ENCODE measurements around the gene SHISA6. TPM values are rescaled to one million over a fixed set of nuclear protein-coding genes. Genes with fewer than 3 reads are reported as not detected.

SHISA6 gene
- not detected in 2 replicates for total RNA-seq

DNA sequence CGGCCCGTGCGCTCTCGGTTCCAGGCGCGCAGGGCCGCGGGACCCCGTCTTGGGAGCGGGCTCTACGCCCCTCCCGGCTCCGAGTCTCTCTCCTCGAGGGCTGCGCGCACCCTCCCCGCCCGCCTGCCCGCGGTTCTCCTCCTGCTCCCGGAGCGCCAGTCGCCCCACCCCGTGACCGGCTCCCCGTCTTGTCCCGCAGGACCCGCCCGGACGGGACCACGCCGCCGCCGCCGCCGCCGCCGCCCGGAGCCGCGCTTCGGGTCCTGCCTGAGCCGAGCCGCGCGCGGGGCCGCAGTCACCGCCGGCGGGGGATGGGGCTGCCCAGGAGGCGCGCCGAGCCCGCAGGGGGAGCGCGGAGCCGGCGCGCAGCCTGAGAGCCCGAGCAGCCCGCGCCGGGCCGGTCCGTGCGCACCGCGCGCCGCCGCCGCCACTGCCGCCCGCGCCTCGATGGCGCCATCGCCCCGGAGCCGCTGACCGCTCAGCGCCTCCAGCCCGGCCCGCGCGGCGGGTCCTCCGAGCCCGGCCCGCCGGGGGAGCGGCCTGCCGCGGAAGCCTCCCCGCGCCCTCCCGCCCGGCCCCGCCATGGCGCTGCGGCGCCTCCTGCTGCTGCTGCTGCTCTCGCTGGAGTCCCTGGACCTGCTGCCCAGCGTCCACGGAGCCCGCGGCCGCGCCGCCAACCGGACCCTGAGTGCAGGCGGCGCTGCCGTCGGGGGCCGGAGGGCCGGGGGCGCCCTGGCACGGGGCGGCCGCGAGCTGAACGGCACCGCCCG, at the start of gene SHISA6:
TSS of gene SHISA6 (plus strand) at position 373 of the 770 bp plus-strand sequence.
- Mint-ChIP-seq H3K9me3 (no peaks in the 10 kb centered on the region), H3K27me3 (peaks cover 35% of the 10 kb centered on the region), H3K4me3 (no peak within 1 kb of the TSS), H3K27ac (no peak within 1 kb of the TSS), H3K36me3 (ENCODE audit: low read depth) (no peaks in the 10 kb centered on the region), H3K4me1 (no peaks in the 10 kb centered on the region)
- no peak for DNase-seq
- intact Hi-C loops (cut with micrococcal nuclease): no loop called here

- H3K27me3 Mint-ChIP-seq: no peaks in the 10 kb centered on the region
- no peak overlapping the region for H3K27ac Mint-ChIP-seq
- H3K4me3 Mint-ChIP-seq: no peak overlapping the region
- H3K9me3 Mint-ChIP-seq: no peaks in the 10 kb centered on the region
- no peaks in the 10 kb centered on the region for H3K4me1 Mint-ChIP-seq
- no peaks in the 10 kb centered on the region for H3K36me3 Mint-ChIP-seq (ENCODE audit: low read depth)
- intact Hi-C loops (cut with micrococcal nuclease): no loop called here
- no peak for DNase-seq
Measured at GRCh38 chr17:11195801-11196200, 45.2 kb upstream of the SHISA6 start.

- H3K27me3 Mint-ChIP-seq: no peaks in the 10 kb centered on the region
- no peak overlapping the region for H3K27ac Mint-ChIP-seq
- DNase-seq: no peak
- H3K9me3 Mint-ChIP-seq: peaks cover 6% of the 10 kb centered on the region
- H3K4me1 Mint-ChIP-seq: no peaks in the 10 kb centered on the region
- H3K4me3 Mint-ChIP-seq: no peak overlapping the region
- H3K36me3 Mint-ChIP-seq (ENCODE audit: low read depth): no peaks in the 10 kb centered on the region
- intact Hi-C loops (cut with micrococcal nuclease): no loop called here
Measured at GRCh38 chr17:11204991-11205390, 36.0 kb upstream of the SHISA6 start.

- Mint-ChIP-seq H3K27ac (no peak overlapping the region), H3K36me3 (ENCODE audit: low read depth) (no peaks in the 10 kb centered on the region), H3K4me1 (no peaks in the 10 kb centered on the region), H3K4me3 (no peak overlapping the region), H3K9me3 (peaks cover 12% of the 10 kb centered on the region), H3K27me3 (no peaks in the 10 kb centered on the region)
- no peak for DNase-seq
- intact Hi-C loops (cut with micrococcal nuclease): no loop called here
Measured at GRCh38 chr17:11205659-11206058, 35.4 kb upstream of the SHISA6 start.

DNA sequence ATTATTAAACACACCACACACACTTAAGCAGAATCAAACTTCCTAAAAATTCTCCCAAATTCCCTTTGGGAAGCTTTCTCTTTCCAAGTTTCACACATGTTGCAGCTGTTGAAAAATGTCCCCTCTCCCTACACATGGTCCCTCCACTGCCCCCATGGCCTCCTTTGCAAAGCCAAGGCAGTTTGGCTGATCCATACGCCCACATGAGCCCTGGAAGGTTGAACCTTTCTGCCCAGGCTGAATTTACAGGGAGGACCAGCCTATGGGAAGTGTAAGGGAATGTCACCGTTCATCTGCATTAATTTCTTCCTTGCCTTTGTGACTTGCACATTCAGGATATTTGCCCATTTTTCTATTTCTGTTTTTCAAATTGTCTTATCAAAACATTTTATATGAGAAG, 31.1 kb upstream of the SHISA6 start:
- no peaks in the 10 kb centered on the region for H3K36me3 Mint-ChIP-seq (ENCODE audit: low read depth)
- H3K4me3 Mint-ChIP-seq: no peak overlapping the region
- H3K9me3 Mint-ChIP-seq: peaks cover 22% of the 10 kb centered on the region
- no peaks in the 10 kb centered on the region for H3K27me3 Mint-ChIP-seq
- intact Hi-C loops (cut with micrococcal nuclease): no loop called here
- no peaks in the 10 kb centered on the region for H3K4me1 Mint-ChIP-seq
- H3K27ac Mint-ChIP-seq: no peak overlapping the region
- no peak for DNase-seq

GRCh38 chr17:11212792-11213191, 28.2 kb upstream of the SHISA6 start:
- Mint-ChIP-seq H3K9me3 (peaks cover 16% of the 10 kb centered on the region), H3K36me3 (ENCODE audit: low read depth) (no peaks in the 10 kb centered on the region), H3K4me1 (no peaks in the 10 kb centered on the region), H3K4me3 (no peak overlapping the region), H3K27ac (no peak overlapping the region), H3K27me3 (no peaks in the 10 kb centered on the region)
- intact Hi-C loops (cut with micrococcal nuclease): no loop called here
- no peak for DNase-seq

DNA sequence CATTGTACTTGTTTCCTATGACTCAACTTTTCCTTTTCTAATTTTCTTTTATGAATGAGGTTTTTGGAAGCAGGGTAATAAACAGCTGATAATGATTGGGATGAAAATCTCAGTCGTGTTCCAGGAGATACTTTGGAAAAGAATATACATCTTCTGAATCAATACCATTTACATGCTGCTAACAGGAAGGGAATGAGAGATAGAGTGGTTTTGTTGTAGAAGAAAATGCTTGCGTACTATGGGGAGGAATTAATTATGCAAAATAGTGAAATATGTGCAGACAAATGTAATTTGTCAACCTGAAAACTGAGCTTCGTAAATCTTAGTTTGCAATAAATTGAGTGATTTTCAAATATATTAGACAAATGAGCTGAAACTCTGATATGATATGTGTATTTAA, 24.0 kb upstream of the SHISA6 start:
- Mint-ChIP-seq H3K27ac (no peak overlapping the region), H3K27me3 (no peaks in the 10 kb centered on the region), H3K4me1 (no peaks in the 10 kb centered on the region), H3K9me3 (peaks cover 2% of the 10 kb centered on the region), H3K36me3 (ENCODE audit: low read depth) (no peaks in the 10 kb centered on the region), H3K4me3 (no peak overlapping the region)
- no peak for DNase-seq
- intact Hi-C loops (cut with micrococcal nuclease): no loop called here

- Mint-ChIP-seq H3K4me1 (no peaks in the 10 kb centered on the region), H3K27me3 (no peaks in the 10 kb centered on the region), H3K4me3 (no peak overlapping the region), H3K9me3 (no peaks in the 10 kb centered on the region), H3K27ac (no peak overlapping the region), H3K36me3 (ENCODE audit: low read depth) (no peaks in the 10 kb centered on the region)
- no peak for DNase-seq
- intact Hi-C loops (cut with micrococcal nuclease): no loop called here
Measured at GRCh38 chr17:11221196-11221595, 19.8 kb upstream of the SHISA6 start.

- H3K4me3 Mint-ChIP-seq: no peak overlapping the region
- intact Hi-C loops (cut with micrococcal nuclease): no loop called here
Measured at GRCh38 chr17:11221721-11222120, 19.3 kb upstream of the SHISA6 start.

DNA sequence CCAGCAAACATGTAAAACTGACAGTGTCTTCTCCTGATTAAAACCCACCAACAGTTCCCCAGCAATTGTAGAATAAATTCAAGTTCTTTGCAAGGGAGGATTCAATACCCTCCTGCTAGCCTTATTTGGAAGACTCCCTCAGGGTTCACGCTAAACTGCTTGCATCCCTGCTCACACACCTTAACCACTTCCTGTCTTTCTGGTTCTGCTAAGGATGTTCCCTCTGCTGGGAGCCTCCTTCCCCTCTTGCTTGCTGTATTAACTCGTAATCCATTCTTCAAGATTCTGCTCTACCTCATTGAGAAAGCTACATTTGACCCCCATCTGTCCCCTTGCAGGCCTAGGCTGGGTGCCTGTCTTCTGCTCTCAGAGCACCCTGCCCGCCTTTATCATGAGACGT, 2.3 kb upstream of the SHISA6 start:
- H3K9me3 Mint-ChIP-seq: peaks cover 3% of the 10 kb centered on the region
- H3K4me1 Mint-ChIP-seq: no peaks in the 10 kb centered on the region
- no peak for DNase-seq
- no peak overlapping the region for H3K4me3 Mint-ChIP-seq
- H3K36me3 Mint-ChIP-seq (ENCODE audit: low read depth): no peaks in the 10 kb centered on the region
- peaks cover 34% of the 10 kb centered on the region for H3K27me3 Mint-ChIP-seq
- intact Hi-C loops (cut with micrococcal nuclease): no loop called here
- H3K27ac Mint-ChIP-seq: no peak overlapping the region

More at GRCh38 chr17:11221721-11222120, 19.3 kb upstream of the SHISA6 start:
- Mint-ChIP-seq H3K27me3 (no peaks in the 10 kb centered on the region), H3K9me3 (no peaks in the 10 kb centered on the region), H3K36me3 (ENCODE audit: low read depth) (no peaks in the 10 kb centered on the region), H3K27ac (no peak overlapping the region), H3K4me1 (no peaks in the 10 kb centered on the region)
- DNase-seq: no peak

- Mint-ChIP-seq H3K36me3 (ENCODE audit: low read depth) (no peaks in the 10 kb centered on the region), H3K4me3 (no peak overlapping the region), H3K4me1 (no peaks in the 10 kb centered on the region), H3K27ac (no peak overlapping the region), H3K9me3 (no peaks in the 10 kb centered on the region), H3K27me3 (peaks cover 35% of the 10 kb centered on the region)
- no peak for DNase-seq
- intact Hi-C loops (cut with micrococcal nuclease): no loop called here
Measured at GRCh38 chr17:11239379-11239970, 1.5 kb upstream of the SHISA6 start.

DNA sequence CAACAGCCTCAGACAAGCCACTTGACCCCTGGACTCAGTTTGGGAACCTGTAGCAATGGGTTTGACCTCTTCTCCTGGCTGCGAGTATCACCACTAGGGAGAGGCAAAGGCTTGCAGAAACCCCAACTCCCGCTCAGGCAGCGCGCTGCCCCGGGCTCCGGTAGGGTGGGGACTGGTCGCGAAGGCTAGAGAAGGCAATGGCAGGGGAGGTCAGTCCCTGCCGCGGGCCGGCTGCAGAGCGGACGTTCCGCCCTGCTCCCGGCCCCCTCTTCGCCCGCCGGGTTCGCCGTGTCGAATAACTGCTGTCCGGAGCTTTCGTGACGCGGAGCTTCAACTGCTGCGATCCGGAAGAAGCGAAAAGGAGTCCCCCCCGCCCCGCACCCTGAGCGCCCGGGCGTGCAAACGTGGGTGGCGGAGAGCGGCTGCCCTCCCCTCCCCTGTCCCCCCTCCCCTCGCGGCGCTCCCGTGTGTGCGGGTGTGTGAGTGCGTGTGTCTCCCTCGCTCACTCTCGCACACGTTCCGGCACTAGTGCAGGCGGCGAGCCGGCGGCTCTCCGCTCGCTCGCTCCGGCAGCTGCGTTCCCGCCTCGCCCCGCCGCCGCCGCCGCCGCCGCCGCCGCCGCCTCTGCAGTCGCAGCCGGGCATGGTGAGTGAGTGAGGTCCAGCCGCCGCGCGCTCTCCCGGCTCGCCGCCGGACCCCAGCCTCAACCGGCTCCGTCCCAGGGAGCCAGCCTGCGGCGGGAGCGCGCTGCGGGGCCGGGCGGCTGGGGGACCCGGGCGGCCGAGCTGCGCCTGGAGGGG, 772 bp upstream of the SHISA6 start:
- no peaks in the 10 kb centered on the region for H3K4me1 Mint-ChIP-seq
- no peaks in the 10 kb centered on the region for H3K9me3 Mint-ChIP-seq
- H3K36me3 Mint-ChIP-seq (ENCODE audit: low read depth): no peaks in the 10 kb centered on the region
- DNase-seq: no peak
- peaks cover 35% of the 10 kb centered on the region for H3K27me3 Mint-ChIP-seq
- H3K27ac Mint-ChIP-seq: no peak overlapping the region
- no peak overlapping the region for H3K4me3 Mint-ChIP-seq
- intact Hi-C loops (cut with micrococcal nuclease): no loop called here

DNA sequence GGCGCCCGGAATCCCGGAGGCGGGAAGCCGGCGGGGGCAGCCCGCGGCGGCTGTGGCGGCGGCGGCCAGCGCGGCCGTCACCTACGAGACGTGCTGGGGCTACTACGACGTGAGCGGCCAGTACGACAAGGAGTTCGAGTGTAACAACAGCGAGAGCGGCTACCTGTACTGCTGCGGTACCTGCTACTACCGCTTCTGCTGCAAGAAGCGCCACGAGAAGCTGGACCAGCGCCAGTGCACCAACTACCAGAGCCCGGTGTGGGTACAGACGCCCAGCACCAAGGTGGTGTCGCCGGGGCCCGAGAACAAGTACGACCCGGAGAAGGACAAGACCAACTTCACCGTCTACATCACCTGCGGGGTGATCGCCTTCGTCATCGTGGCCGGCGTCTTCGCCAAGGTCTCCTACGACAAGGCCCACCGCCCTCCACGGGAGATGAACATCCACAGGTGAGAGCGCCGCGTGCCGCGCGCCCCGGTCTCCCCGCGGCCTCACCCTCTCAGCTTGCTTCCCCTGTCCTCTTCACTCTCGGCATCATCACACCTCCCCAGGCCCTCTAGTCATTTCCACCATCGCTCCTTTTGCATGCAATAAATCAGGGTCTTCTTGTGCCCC, 706 bp downstream of the SHISA6 start:
- intact Hi-C loops (cut with micrococcal nuclease): no loop called here
- no peak overlapping the region for H3K27ac Mint-ChIP-seq
- H3K27me3 Mint-ChIP-seq: peaks cover 35% of the 10 kb centered on the region
- no peak overlapping the region for H3K4me3 Mint-ChIP-seq
- DNase-seq: no peak
- no peaks in the 10 kb centered on the region for H3K4me1 Mint-ChIP-seq
- H3K36me3 Mint-ChIP-seq (ENCODE audit: low read depth): no peaks in the 10 kb centered on the region
- H3K9me3 Mint-ChIP-seq: peaks cover under 1% of the 10 kb centered on the region

GRCh38 chr17:11242411-11242810, 1.4 kb downstream of the SHISA6 start:
- Mint-ChIP-seq H3K27me3 (peaks cover 35% of the 10 kb centered on the region), H3K4me3 (no peak overlapping the region), H3K27ac (no peak overlapping the region), H3K4me1 (no peaks in the 10 kb centered on the region), H3K36me3 (ENCODE audit: low read depth) (no peaks in the 10 kb centered on the region), H3K9me3 (peaks cover 3% of the 10 kb centered on the region)
- no peak for DNase-seq
- intact Hi-C loops (cut with micrococcal nuclease): no loop called here

All from activated CD4-positive, alpha-beta T cell treated with anti-CD3 and anti-CD28 coated beads, Interleukin-2, amount 10 ng/mL, durations not matched to agents 24 days and 14 days (primary cell).